HG02610 (cell line): ENCODE measurements around the gene KCTD13.
"Not testable (repeated sequence)": the region's sequence is repeated elsewhere in the genome, so short reads cannot be mapped to it uniquely, and the experiment has no call there.

Experiments
- ATAC-seq: cut with Tn5 transposase; IDR thresholded peaks from one replicate; pipeline ENCODE4 v1.9.1; 2021; ENCODE audit warnings: mild to moderate bottlenecking, moderate library complexity; ENCODE audit not compliant: unreplicated experiment

Gene KCTD13

GRCh38 chr16:29883987-29884386 is 42.0 kb downstream of the KCTD13 start:
- ATAC-seq, result no peak

DNA sequence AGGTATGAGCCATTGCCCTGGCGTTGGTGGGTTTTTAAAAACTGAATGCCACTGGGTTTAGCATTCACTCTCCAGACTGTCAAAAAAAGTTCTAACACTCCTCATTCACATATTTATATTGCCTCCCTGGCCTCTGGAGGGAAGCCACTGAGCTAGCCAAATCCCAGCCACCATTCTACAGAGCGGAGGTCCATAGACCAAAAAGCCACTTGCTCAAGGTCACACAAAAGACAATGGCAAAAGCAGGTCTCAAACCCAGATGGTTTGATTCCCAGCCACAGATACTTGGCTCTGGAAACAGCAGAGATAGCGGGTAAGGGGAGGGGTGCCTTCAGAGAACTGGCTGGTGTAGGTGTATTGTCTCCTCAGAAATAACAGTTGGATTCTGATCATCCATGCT is 45.0 kb downstream of the KCTD13 start:
- ATAC-seq, result no peak

- no peak for ATAC-seq
Observed at GRCh38 chr16:29878172-29878571, 47.9 kb downstream of the KCTD13 start.

DNA sequence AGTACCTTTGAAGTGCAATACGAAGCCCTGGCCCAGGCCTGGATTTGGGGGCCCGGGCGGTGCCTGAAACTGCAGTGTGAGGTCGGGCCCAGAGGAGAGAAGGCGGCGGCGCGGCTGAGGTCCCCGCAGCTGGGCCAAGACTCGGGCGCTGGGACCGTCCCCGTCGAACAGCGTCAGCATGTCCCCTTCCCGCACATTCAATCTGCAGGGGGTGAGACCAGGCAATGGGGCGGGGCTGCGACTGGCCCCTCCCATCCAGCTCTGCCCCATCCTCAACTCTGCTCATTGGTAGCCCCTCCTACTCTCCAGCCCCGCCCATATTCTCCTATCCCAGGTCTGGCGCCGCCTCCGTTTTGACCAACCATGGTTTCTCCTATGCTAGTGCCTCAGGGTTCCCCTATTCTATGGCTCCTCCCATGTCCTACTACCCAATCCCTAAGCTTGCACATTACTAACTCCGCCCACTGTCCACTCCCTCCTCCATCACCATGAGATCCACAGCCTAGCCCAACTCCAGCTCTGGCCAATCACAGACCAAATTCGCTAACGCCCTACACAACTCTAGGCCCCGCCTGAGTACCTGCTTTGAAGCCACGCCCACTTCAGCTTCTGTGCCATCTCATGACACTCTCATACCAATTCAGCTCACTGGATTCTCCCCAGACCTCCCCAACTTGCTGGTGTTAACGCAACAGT is 48.6 kb downstream of the KCTD13 start:
- no peak for ATAC-seq

DNA sequence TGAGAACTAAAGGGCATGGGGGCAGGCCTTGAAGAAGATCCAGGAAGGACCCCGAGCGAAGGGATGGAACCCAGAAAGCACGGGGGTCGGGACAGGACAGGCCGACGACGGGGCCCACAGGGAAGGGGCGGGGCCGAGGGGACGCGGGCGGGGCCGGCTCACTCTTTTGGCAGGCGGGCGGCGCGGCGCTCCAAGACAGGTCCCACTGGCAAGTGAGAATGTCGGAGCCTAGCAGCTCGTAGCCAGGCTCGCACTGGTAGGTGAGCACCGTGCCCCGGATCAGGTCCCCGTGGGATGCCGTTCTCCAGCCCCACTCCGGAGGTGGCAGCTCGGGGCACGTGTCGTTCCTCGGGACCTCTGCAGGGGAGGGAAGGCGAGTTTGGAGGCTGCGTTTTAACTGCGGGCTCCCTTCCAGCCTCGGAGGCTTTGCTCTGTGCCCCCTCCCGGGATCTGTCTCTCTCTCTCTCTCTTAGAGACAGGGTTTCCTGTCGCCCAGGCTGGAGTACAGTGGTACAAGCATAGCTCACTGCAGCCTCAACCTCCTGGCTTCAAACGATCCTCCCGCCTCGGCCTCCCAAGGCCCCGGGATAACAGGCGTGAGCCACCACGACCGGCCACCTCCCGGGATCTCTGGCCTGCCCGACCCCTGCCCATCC is 49.3 kb downstream of the KCTD13 start:
- no peak for ATAC-seq

- no peak for ATAC-seq
Observed at GRCh38 chr16:29876217-29876593, 49.8 kb downstream of the KCTD13 start.

- ATAC-seq, result no peak
Observed at GRCh38 chr16:29875206-29875605, 50.8 kb downstream of the KCTD13 start.

- ATAC-seq, result no peak
Observed at GRCh38 chr16:29873319-29873718, 52.7 kb downstream of the KCTD13 start.

GRCh38 chr16:29871822-29872546 is 54.0 kb downstream of the KCTD13 start:
- no peak for ATAC-seq

DNA sequence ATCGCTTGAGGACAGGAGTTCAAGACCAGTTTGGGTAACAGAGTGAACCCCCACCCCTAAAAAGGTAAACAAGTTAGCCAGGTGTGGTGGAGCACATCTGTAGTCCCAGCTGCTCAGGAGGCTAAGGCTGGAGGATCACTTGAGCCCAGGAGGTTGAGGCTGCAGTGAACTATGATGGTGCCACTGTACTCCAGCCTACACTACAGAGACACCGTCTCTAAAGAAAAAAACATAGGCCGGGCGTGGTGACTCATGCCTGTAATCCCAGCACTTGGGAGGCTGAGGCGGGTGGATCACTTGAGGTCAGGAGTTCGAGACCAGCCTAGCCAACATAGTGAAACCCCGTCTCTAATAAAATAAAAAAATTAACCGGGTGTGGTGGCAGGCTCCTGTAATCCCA is 57.0 kb downstream of the KCTD13 start:
- not testable (repeated sequence) for ATAC-seq

GRCh38 chr16:29868396-29869009 is 57.5 kb downstream of the KCTD13 start:
- no peak for ATAC-seq

DNA sequence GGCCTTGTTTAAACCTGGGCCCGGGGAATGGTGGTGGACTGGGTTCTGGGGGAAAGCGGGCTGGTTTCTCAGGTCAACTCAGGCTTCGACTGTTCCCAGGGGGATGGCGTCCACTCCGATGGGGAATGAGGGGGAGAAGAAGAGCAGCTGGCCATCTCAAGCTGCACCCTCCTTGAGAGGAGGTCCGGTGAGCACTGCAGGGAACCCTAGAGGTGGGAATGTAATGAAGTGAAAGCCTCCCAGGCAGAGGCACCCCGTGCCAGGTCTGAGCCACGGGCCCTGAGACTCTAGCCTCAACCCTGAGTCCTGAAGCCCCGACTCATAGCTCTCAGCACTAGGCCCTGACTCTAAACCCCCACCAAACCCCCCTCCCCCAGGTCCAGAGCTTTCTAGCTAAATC is 61.8 kb downstream of the KCTD13 start:
- ATAC-seq, result no peak

GRCh38 chr16:29863669-29863984 is 62.4 kb downstream of the KCTD13 start:
- ATAC-seq, result no peak

GRCh38 chr16:29862884-29863668 is 63.0 kb downstream of the KCTD13 start, which contains the start of gene CDIPT:
TSS of gene CDIPT (minus strand) at chr16:29863226. CDS start at chr16:29862857, 369 bp downstream.
- peak; percentile 96 for ATAC-seq

DNA sequence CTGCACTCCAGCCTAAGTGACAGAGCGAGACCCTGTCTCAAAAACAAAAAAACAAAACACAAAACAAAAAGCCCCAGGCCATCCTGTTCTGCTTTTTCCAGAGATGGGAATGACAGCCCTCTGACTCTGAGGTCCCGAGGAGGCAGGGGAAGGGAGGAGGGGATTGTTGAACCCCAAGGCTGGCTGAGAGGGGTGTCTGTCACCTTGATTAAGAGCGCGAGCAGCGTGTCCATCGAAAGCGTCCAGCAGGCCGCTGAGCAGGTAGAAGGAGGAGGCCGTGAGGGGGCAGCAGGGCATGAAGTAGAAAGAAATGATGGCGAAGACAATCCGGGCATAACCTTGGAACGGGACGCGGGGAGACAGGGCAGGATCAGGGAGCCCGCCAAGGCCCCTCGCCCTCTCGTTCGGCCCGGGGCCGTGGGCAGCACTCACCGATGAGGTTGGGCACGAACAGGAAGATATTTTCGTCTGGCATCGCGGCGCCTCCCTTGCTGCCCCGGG is 63.6 kb downstream of the KCTD13 start:
- no peak for ATAC-seq

- no peak for ATAC-seq
Observed at GRCh38 chr16:29860218-29860617, 65.8 kb downstream of the KCTD13 start.

GRCh38 chr16:29858974-29859373 is 67.1 kb downstream of the KCTD13 start:
- no peak for ATAC-seq

DNA sequence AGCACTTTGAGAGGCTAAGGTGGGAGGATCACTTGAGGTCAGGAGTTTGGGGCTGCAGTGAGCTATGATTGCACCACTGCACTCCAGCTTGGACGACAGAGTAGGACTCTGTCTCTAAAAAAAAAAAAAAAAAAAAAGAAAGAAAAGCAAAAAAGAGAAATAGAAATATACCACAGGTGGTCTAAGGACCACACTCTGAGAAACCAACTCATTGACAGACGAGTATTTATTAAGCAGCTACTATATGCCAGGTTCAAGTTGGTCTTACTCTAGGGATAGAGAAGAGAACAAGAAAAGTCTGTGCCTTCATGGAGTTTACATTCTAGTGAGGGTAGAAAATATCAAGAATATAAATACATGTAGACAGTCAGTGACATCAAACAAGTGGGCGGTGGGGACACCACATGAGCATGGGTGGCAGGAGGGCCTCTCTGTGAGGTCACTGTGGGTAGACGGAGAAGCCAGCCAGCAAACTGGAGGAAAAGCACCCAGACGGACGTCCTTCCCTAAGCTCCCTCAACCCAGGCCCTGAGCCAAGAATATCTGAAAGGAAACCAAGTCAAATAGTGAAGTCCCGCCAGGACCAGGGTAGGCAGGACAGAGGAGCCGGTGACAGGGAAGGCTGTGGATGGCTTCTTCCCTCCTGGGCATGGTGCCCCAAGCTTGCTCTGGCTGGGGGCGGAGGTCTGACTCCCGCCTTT is 67.7 kb downstream of the KCTD13 start:
- no peak for ATAC-seq

GRCh38 chr16:29857133-29857760 is 68.8 kb downstream of the KCTD13 start:
- ATAC-seq, result no peak
